Measurements from ENCODE around the gene ABCC8. TPM values are rescaled to one million over a fixed set of nuclear protein-coding genes. Genes with fewer than 3 reads are reported as not detected.

Gene ABCC8
- total and polyA plus RNA-seq, 9 of the 15 experiments (the other 6 are each of a cell fraction or from before 2014, with no cell fraction given) = not detected

DNA sequence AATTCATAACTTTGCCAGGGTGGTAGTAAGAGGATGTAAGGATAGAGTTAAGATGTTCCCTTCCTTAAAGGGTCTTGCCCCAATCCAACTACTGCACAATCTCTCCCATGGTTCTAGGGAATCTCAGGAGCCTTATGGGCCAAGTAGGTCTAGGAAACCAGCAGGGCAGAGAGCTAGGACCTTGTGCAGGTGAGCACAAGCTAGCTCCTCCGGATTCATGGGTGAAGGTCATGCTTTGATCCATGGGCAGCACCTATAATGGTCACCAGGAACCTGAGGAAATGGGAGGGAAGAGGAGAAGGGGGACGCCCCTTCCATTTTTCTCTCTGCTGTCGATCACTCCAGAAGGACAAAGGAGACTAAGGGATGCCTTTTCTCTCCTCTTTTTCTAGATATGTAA, 105.0 kb downstream of the ABCC8 start (continued):
- TF ChIP-seq, protein P1, sequence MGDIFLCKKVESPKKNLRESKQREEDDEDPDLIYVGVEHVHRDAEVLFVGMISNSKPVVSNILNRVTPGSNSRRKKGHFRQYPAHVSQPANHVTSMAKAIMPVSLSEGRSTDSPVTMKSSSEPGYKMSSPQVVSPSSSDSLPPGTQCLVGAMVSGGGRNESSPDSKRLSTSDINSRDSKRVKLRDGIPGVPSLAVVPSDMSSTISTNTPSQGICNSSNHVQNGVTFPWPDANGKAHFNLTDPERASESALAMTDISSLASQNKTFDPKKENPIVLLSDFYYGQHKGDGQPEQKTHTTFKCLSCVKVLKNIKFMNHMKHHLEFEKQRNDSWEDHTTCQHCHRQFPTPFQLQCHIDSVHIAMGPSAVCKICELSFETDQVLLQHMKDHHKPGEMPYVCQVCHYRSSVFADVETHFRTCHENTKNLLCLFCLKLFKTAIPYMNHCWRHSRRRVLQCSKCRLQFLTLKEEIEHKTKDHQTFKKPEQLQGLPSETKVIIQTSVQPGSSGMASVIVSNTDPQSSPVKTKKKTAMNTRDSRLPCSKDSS (IDR thresholded peaks at IDR 0.05; ENCODE audit: low read depth, partially characterized antibody) = peak; percentile 86
- TF ChIP-seq GTF2F1 (IDR thresholded peaks at IDR 0.05; ENCODE audit: low read depth, low read length) (no peak), ZNF239 (CRISPR knock-in tag; IDR thresholded peaks at IDR 0.05) (no peak), FUS (optimal IDR thresholded peaks at IDR 0.05; ENCODE audit: low read depth, low read length) (no peak), ZEB2 (IDR thresholded peaks at IDR 0.05) (peak; percentile 53; the same call in 1 of the 2 replicates), TRIM24 (IDR thresholded peaks at IDR 0.05) (peak in 1 of 2 experiments; percentile 53; a peak in 1 of 4 replicates), YY1 (IDR thresholded peaks at IDR 0.05; ENCODE audit: borderline replicate concordance in 1 of 3, control insufficient read depth in 1 of 3, extremely low read depth in 1 of 3, insufficient read depth in 3 of 3, insufficient read length in 1 of 3, insufficient replicate concordance in 2 of 3, low read depth in 1 of 3, low read length in 2 of 3) (peak in 1 of 3 experiments; percentile 36), HDAC6 (IDR thresholded peaks at IDR 0.05; ENCODE audit: low read depth, low read length) (no peak), NFE2 (IDR thresholded peaks at IDR 0.05; ENCODE audit: low read depth) (no peak), CBX3 (IDR thresholded peaks at IDR 0.05; ENCODE audit: borderline replicate concordance in 1 of 2, low read length in 2 of 2) (peak; percentile 98 to 99), ZNF699 (CRISPR knock-in tag; IDR thresholded peaks at IDR 0.05; ENCODE audit: insufficient replicate concordance) (no peak)
- TF ChIP-seq, protein P2, sequence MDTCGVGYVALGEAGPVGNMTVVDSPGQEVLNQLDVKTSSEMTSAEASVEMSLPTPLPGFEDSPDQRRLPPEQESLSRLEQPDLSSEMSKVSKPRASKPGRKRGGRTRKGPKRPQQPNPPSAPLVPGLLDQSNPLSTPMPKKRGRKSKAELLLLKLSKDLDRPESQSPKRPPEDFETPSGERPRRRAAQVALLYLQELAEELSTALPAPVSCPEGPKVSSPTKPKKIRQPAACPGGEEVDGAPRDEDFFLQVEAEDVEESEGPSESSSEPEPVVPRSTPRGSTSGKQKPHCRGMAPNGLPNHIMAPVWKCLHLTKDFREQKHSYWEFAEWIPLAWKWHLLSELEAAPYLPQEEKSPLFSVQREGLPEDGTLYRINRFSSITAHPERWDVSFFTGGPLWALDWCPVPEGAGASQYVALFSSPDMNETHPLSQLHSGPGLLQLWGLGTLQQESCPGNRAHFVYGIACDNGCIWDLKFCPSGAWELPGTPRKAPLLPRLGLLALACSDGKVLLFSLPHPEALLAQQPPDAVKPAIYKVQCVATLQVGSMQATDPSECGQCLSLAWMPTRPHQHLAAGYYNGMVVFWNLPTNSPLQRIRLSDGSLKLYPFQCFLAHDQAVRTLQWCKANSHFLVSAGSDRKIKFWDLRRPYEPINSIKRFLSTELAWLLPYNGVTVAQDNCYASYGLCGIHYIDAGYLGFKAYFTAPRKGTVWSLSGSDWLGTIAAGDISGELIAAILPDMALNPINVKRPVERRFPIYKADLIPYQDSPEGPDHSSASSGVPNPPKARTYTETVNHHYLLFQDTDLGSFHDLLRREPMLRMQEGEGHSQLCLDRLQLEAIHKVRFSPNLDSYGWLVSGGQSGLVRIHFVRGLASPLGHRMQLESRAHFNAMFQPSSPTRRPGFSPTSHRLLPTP (IDR thresholded peaks at IDR 0.05; ENCODE audit: borderline replicate concordance, extremely low read depth, insufficient read length) = no peak
- TF ChIP-seq, protein P3, sequence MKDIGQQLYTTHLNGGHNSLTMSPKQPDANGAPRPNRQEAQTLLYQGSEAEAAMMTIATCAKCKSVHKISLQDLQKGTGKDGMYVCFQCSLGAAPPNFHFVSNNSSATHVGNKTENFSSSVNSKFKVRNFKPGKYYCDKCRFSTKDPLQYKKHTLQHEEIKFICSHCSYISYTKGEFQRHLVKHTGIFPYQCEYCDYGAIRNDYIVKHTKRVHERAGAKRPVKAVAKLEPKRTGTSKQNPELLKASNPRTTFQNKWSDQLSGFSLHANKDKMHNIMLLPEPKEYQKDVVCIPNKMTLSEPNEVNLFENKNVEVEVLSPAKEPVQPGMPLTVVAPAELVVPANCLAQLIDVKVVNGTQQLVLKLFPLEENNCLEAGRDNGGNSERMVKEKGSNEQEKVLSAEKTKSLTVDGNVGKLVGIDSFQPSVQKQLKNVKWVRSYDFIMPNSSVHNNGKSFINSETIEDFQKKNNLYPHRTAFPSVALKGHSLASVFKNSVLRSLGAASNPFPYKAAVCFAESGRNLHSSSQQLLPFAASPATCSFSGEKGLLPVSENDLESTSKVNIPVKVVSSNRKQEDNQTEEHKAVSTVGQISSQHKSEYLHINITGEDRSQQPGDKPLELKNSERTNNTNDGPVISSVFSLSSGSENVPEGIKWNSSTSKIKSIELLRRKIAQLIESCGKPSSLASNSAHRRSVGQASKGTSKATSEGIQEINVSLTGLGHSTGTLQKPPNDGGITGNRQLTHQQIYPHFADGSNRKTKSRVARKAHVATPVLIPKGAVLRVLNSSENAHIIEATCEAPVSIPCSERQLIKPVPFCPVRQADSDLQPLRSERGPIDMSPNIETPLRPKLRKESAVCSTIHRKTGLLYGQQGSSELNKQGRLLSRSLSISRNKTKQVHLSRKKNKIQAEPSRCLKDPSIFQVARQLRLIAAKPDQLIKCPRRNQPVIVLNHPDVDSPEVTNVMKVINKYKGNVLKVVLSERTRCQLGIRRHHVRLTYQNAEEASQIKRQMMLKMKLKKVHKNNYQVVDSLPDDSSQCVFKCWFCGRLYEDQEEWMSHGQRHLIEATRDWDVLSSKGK (CRISPR knock-in tag; IDR thresholded peaks at IDR 0.05) = no peak
